Large intestine (tissue), 3 donors: Measurements from ENCODE around the gene FRAS1. TPM values are rescaled to one million over a fixed set of nuclear protein-coding genes. Genes with fewer than 3 reads are reported as not detected.

Source experiments
- DNase-seq, 2 donors: peaks; one replicate each; pipeline versions ENCODE4 v3.0.0 to v3.0.0-alpha.2; 2013
- H3K27ac ChIP-seq: one replicate; pipeline ENCODE4 v1.5.1; 2013; ENCODE audit warnings: low read length
- H3K27me3 ChIP-seq: 2 replicates; pipeline ENCODE4 v1.6.1; 2013; ENCODE audit warnings: low read length; ENCODE audit not compliant: control insufficient read depth, insufficient read depth
- H3K36me3 ChIP-seq: 2 replicates; pipeline ENCODE4 v1.6.1; 2013; ENCODE audit warnings: low read length; ENCODE audit not compliant: control insufficient read depth, insufficient read depth
- H3K4me1 ChIP-seq: one replicate; pipeline ENCODE4 v1.6.1; 2013; ENCODE audit warnings: low read length; ENCODE audit not compliant: control insufficient read depth, insufficient read depth
- H3K4me3 ChIP-seq: one replicate; pipeline ENCODE4 v1.5.1; 2013; ENCODE audit warnings: low read length
- H3K9me3 ChIP-seq: one replicate; pipeline ENCODE4 v1.6.1; 2013; ENCODE audit warnings: mild to moderate bottlenecking, low read depth, low read length, moderate library complexity; ENCODE audit not compliant: control insufficient read depth
- WGBS: methylation state at CpG from one replicate; pipeline ENCODE4 v1.1.5; 2013; ENCODE audit warnings: low lambda C conversion rate; ENCODE audit not compliant: insufficient coverage; 5-methylcytosine and 5-hydroxymethylcytosine counted together
- polyA plus RNA-seq: library from polyadenylated mRNA; unstranded; fragments of 120-200 nt; gene quantifications from one replicate; pipeline ENCODE4 v1.2.1, GENCODE V29; 2013

FRAS1 gene
- polyA plus RNA-seq, 1 donor, result 12.9 TPM

GRCh38 chr4:78585633-78586032 is 528.5 kb downstream of the FRAS1 start:
- peaks cover 7% of the 10 kb centered on the region for H3K4me1 ChIP-seq
- no CpG with 5 or more reads among the region's 1 CpG for WGBS
- H3K27ac ChIP-seq, result peak overlapping the region; percentile 25
- no peak for DNase-seq
- H3K4me3 ChIP-seq, result no peak overlapping the region
- peaks cover 59% of the 10 kb centered on the region for H3K36me3 ChIP-seq
- H3K9me3 ChIP-seq, result no peaks in the 10 kb centered on the region
- no peaks in the 10 kb centered on the region for H3K27me3 ChIP-seq

- Histone ChIP-seq H3K27ac (no peak overlapping the region), H3K4me3 (no peak overlapping the region), H3K27me3 (no peaks in the 10 kb centered on the region), H3K4me1 (peaks cover 7% of the 10 kb centered on the region), H3K9me3 (no peaks in the 10 kb centered on the region), H3K36me3 (peaks cover 53% of the 10 kb centered on the region)
- WGBS, result no CpG with 5 or more reads among the region's 4 CpGs
- DNase-seq, result no peak
These were observed 531.9 kb downstream of the FRAS1 start for GRCh38 chr4:78588894-78589545.

GRCh38 chr4:78591404-78591803 is 534.3 kb downstream of the FRAS1 start:
- Histone ChIP-seq H3K27me3 (no peaks in the 10 kb centered on the region), H3K4me1 (peaks cover 12% of the 10 kb centered on the region), H3K27ac (no peak overlapping the region), H3K9me3 (no peaks in the 10 kb centered on the region), H3K36me3 (peaks cover 40% of the 10 kb centered on the region), H3K4me3 (no peak overlapping the region)
- no peak for DNase-seq
- WGBS, result no CpG with 5 or more reads among the region's 2 CpGs

- peak in 1 of 2 donors; percentile 36 for DNase-seq
- H3K36me3 ChIP-seq, result peaks cover 33% of the 10 kb centered on the region
- no peaks in the 10 kb centered on the region for H3K9me3 ChIP-seq
- no peaks in the 10 kb centered on the region for H3K27me3 ChIP-seq
- peaks cover 12% of the 10 kb centered on the region for H3K4me1 ChIP-seq
- H3K4me3 ChIP-seq, result no peak overlapping the region
- no peak overlapping the region for H3K27ac ChIP-seq
- no CpG with 5 or more reads among the region's 3 CpGs for WGBS
These were observed 535.1 kb downstream of the FRAS1 start for GRCh38 chr4:78592088-78592783.

Other genes with a start within 250 kb of the FRAS1 start
- gene CNOT6L, start 238.0 kb upstream of the FRAS1 start, polyA plus RNA-seq, result 29.5 TPM
- gene MRPL1, start 194.5 kb upstream of the FRAS1 start, polyA plus RNA-seq, result 36.8 TPM